GM21381 (cell line): ENCODE measurements around the gene MCTP1.
A peak's percentile ranks its signal among the peaks of the same experiment; 100 is the strongest.

Experiments
- ATAC-seq: cut with Tn5 transposase; IDR thresholded peaks from one replicate; pipeline ENCODE4 v1.9.1; 2021; ENCODE audit warnings: mild to moderate bottlenecking, moderate library complexity; ENCODE audit not compliant: unreplicated experiment

Gene MCTP1

DNA sequence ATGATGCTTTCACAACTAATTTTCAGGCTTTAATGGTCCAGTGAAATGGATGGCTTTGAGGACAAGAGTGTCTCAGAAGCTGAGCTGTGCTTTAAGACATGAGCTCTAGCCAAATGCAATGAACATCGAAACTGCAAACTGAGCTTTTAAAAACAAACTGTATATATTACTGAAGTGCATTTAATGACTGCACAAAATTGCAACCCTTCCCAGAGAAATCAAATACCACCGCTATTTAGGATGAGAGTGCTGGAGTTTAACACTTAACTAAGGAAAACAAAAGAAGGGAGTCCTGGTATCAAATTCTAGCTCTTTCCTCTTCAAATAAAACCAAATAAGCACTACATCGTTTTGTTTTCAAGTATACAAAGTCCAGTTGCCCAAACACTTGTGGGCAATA, 502.5 kb downstream of the MCTP1 start:
- ATAC-seq, result no peak

DNA sequence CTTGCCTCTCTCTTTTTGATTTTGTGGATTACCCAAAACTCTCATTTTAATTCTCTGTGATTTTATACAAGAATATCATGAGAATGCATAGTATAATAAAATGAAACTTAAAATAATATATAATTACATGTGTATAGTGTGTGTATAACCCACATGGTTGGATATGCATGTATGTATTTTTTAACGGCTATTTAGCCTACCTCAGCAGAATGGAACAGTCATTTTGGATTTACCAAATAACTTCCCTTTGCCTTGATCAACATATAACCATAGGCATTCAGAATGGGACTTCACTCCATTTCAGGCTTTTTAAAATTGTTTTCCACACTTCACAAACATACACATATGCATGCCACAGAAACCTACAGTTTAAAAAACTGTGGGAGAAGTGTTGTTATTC, 505.2 kb downstream of the MCTP1 start:
- no peak for ATAC-seq

DNA sequence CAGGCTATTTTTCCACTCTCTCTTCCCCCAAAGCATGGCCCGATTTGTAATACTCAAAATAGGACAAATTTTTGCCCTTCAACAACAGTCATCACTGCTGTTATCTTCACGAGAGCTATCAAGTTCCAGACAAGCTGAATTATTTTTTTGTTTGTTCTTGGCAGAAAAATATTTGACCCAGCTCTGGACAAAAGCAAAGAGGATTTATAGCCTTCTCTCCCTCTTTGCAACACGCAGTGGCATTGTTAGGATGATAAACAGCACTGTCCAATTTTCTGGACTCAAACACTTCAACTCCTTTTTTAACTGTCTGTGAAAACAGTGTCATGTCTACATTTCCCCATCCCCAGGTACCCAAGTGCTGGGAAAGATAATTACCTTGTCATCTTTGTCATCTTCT, 506.2 kb downstream of the MCTP1 start:
- no peak for ATAC-seq

DNA sequence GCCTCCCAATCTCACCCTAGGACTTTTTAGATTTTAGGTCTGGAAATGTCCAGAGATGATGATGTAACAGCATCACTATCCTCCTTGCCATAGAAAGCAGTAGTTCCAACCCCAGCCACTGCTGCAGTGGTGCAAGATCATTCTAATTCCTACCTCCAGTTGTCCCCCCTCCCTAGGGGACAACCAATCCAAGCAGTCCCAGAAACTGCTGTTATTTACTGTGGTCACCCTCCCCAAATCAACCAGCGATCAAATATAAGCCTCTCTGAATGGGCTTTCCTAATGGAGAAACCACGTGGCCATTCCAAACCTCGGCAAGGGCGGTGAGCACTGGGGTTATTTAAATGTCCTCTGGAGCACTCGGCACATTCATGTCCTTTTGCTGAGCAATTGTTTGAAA, 506.6 kb downstream of the MCTP1 start:
- no peak for ATAC-seq

DNA sequence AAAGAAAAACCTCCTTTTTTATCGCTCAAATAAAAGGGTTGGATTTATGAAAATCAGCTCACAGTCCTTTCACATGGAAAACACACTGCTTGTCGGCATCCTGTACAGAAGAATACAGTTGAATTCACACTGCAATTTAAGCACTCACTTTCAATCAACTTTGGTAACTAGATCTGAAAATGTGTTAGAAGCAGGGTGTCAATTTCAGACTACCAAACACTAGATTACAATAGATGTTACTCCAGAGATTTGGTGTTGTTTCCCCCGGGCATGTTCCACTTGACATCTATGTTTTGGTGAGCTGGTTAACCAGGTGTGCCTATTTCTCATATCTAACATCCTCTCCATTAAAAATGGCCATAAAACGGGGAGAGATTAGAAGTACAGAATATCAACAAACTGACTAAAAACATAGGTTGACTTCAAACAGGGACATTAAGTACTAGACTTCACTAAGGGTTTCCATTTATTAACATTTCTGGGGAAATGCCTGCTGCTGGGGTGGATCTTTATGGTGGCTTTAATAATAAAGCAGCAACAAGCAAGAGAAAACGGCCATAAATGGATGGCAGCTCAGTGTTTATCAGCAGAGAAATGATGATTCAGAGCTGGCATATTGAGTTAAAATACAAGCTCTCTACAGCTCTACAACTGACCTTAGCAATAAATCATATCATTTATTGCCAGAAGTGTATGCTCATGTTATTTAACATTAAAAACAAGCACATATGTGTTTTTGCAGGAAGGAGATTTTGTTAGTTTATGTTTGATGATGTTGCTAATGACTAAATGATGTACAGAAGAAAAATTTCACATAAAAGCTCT, 507.6 kb downstream of the MCTP1 start:
- no peak for ATAC-seq

DNA sequence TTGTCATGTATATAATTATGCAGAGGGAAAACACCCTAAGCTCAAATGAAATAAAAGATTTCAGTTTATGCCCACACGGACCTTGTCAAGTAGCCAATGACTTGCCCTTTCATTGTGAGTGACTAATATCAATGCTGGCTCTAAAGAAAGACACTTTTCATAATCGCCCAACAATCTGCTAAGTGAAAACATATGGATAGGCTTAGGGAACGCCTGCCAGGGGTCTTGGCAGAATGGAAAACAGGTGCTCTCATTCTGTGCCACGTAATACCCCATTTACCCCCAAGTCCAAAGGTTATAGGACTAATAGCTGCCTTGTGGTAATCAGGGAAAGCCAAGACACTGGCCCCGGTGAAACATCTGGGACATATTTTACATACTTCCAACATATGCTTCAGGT, 508.7 kb downstream of the MCTP1 start:
- ATAC-seq, result no peak

DNA sequence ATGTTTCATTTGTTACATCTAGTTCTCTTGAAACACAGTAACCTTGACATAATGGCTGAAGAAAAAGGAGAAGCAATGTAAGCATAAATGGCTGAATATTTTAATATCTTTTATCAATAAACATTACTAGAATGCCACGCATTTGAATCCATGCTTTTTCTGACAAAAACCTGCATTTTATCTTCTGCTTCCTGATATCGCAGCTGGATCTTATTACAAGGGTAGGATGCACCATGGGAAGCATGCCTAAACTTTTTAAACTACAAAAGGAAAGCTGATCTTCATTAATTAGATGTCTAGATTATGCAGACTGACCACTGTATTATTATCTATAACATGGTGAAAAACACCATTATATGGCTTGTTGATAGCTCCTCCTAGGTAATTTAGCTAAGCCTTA, 509.8 kb downstream of the MCTP1 start:
- no peak for ATAC-seq

DNA sequence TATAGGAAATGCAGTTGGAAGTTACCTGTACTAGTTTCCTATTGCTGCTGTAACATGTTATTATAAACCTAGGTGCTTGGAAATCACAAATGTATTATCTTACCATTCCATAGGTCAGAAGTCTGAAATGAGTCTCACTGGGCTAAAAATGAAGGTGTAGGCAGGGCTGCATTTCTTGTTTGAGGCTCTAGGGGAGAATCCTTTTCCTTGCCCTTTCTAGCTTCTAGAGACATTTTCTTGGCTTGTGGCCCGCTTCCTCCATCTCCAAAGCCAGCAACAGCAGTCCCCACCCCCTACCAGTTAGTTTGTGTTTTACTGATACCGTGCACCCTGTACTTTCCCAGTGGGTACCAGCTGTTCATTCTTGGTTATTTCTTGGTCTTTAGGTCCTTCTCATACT, 513.2 kb downstream of the MCTP1 start:
- no peak for ATAC-seq

DNA sequence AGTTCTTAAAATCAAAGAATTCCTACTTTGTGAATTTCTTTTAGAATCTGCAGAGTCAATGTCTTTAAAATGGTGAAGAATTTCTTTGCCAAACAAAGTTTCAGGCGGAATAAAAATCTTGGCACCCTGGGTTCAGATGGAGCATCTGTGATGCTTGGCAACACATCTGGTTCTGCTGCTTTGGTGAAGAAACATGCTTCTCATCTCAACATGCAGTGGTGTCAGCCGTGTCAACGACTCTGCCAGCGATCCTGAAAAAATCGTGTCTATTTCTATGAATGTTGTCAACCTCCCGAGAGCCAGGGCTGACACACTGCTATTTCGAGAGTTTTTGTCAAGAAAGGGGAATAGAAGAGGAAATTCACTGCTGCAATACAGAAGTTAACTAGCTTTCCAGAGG, 514.9 kb downstream of the MCTP1 start:
- no peak for ATAC-seq

DNA sequence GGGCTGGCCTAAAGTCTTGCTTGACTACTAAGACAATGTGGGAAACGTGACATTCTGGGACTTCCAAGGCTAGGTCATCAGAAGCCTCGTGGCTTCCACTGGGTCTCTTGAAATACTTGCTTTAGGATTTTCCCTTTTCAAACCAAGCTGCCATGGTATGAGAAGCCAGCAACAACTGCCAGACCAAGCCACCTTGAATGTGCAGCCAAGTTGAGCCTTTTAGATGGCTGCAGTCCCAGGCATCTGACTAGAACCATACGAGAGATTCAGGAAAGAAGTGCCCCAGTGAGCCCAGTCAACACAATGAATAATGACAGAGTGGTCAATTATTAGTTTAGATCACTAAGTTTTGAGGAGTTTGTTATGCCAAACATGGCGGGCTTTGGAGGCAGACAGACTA, 523.1 kb downstream of the MCTP1 start:
- ATAC-seq, result no peak

DNA sequence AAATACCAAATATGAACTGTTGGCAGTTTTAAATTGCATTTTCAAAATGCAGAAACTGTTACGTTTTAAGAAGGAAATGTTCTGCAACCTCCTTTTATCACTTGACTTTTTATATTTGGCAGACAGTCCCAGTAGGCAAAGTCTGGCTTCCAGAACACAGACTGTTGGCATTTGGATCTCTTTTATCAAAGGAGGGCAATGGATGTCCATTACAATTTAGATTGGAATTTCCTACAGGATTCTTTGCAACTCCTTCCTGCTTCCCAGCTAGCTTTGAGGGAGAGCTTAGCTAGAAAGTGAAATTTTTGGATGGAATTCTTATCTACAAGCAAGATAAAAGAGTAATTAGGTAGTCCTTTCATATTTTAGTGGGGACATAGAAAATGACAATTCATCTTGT, 523.8 kb downstream of the MCTP1 start:
- ATAC-seq, result no peak

DNA sequence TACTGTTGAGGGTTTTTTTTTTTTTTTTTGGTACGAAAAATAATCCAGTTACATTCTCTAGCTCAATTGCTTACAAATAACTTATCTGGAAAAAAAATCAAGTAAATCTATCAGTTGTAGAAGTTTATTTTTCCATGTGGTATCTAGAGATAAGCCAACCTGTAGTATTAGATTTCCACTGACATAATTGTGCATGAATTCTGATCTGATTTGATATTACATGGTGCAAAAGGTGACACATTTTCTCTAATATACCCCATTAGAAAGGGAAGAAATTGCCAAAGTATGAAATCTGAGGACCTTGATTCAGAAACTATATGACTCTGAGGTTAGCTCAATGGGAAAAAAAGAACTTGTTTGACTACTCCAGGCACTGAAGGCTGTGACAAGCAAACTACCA, 524.9 kb downstream of the MCTP1 start:
- ATAC-seq, result no peak

DNA sequence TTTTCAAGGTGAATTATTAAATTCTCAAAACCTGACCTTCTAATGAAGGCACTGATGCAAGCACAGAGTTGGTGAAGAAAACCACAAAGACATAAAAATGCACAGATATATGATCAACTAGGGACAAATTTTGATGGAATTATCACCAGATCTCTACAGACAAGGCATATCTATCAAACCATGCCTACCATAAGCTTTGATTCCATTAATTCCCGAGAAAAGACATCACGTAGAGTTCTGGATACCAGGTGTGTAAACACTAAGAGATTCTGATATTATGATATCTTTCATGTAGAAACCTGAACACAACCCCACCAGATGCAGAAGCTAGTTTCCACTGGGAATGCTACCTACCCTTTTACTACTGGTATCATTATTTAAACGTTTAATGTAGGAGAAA, 525.9 kb downstream of the MCTP1 start:
- ATAC-seq, result no peak

DNA sequence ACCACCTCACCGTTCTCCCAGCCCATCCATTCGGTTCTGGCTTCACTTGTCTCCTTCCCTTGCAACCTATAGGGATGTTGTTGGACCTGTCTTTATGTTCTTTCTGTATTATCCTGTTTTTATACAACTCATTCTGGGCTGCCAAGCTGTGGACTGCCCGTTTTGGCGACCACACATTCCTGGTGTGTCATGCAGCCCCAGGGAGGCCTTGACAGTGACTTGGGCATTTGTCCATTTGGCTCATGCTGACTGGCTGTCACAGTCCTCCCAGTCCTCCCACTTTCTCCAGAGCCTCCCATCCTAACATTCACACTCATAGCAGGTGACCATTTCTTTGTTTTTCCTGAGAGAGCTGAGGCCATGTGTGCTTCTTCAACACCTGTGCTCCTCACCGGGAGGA, 530.1 kb downstream of the MCTP1 start:
- ATAC-seq, result no peak

DNA sequence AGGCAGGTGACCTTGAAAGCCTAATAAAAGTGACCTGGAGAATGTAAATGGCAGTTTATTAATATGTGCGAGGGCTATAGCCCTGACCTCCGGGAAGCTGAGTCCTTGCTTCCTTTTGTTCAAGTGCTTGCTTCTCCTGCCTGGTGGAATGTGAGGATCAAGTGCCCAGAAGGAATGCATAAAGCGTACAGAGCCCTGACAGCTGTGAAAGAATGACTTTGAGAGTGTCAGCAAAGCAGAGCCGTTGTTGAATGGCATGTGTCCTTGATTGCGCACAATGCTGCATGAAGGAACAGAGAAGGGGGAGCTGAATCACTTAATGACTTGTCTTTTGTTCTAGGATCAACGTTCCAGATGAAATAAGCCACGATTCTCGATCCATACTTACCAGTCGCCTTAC, 533.4 kb downstream of the MCTP1 start:
- ATAC-seq, result no peak

DNA sequence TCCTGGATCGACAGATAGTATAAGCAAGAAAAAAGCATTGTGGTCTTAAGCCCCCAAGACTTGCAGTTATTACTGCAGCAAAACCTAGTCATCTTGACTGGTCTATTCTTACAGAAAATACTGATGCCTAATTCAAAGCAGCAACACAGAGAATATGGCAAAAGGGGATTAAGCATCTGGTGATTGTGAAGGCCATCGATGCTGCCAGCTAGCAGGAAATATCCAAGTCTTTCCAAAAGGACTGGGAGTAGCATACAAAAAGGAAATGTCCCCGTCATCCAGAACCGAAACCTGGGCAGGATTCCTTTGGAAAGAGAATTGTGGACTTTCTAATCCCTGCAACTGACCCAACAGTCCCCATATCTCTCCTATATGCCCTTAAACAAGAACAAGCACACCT, 534.2 kb downstream of the MCTP1 start:
- no peak for ATAC-seq

DNA sequence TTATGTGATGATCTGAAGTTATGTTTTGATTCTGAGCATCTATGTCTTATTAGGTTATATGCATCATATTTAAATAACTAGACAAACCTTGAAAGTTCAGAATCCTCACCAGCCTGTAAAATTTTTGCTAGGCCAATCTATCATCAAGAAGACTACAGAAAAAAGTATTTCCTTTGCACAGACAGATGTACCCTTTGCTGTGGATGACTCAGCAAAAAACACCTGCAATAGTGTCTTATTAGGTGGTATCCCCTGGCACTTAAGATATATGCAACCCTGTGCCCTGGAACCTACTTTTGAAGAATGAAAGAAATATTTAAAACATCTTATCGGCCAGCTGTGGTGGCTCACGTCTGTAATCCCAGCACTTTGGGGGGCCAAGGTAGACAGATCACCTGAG, 535.9 kb downstream of the MCTP1 start:
- ATAC-seq, result no peak

DNA sequence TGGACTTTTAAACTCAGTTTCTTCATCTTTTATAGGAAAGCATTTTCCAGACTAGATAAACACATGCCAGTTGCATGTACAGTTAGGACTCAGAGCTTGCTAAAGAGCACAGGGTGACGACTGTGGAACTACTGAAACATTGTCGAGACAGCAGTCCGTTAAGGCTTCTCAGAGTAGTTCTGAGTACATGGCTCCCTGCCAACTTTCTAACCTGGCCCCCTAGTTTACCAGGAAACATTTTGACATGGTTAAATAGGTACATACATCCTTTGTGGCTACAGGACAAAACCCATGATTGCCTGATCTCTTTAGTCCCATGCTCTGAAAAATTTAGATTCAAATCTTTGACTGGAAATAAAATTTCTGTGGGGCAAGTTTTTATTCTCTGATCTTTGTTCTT, 536.7 kb downstream of the MCTP1 start:
- ATAC-seq, result no peak

DNA sequence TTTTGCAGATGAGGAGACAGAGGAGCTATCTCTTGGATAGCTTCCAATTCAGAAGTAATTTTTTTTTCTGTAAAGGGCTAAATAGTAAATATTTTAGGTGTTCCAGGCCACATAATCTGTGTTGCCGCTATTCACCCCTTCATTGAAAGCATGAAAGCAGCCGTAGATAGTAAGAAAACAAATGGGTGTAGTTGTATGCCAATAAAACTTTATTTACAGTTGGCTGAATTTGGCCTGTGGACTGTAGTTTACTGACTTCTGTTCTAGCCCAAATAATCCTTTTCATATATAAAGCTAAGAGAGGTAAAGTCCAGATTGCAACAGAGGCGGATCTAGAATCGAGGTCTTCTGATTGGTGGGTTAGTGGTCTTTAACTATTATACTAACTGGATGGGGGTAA, 537.5 kb downstream of the MCTP1 start:
- ATAC-seq, result no peak

DNA sequence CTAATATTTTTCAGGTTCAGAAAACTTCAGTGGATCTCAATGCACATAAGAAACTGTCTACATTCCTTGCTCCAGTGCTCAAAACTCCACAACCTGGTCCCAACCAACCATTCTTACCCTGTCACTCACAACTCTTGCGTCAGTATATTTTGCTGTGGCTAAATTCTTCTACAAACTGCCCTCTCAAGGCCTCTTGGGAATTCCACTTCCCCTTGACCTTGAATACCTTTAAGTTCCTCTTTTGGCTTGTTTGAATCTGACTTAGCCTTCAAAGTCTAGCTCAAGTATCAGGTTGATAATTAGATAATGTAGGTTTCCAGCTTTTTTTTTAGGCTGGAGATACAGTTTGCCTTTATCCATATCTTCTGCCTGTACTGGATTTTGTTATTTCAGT, 538.2 kb downstream of the MCTP1 start:
- ATAC-seq, result peak; percentile 53

DNA sequence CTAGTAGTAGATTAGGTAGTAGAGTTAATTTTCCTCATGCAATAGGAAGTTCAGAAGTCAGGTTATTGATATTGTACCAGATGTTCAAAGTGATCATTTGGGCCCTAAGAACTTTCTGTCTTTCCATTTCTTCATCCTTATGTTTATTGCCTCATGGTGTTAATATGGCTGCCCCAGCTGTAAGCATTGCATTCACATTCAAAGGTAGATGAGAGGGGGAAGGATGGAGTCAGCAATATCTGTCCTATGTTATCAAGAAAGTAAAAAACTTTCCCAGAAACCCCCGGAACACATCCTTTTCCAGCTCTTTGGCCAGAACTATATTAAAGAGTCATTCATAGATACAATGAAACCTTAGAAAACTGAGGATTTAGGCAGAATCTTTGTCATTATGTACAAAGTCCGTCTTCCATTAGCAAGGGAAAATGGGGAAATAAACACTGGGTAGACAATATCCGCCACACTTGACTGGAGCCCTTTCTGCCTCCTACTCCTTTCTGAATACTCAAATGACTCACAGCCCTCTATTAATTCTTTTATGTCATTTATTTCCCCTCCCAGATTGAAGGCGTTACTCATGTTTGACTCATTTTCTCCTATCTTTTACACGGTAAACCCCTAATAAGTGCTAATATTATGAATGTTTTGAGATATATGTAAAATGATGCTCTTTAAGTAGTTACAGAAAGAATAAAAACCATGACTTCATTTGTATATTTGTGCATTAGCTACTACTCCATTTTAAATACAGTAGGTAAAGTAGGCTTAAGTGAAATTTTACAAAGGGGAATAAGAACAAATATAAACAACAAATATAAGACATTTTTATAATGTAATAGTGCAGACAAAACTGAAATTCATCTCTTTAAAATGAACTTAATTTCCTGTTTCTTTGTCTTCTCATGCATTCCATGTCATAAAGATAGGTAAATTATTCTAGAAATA, 538.8 kb downstream of the MCTP1 start:
- peak; percentile 68 for ATAC-seq

DNA sequence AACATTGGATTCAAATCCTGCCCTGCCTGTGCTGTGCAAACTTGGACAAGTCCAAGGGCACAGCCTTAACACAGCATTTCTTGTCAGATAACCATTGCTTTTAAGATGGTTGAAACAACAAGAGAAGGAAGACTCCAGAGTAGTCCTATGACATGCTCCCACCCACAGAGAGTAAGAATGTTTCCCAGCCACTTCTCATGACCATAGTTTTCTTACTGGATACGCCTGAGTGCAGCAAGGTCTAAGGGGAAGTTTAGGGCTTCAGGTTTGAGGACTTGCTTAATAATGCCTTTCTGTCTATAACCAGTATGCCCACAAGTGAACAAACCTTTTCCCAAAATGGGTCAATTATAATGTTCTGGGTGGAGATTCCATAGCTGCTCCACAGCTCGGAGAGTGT, 540.0 kb downstream of the MCTP1 start:
- no peak for ATAC-seq
